Ramos (cell line): Measurements from ENCODE around the gene SGSM2.

ENCODE experiments used
- in situ Hi-C: fragments of 300-500 bp; cut with MboI; formaldehyde crosslinking; loops from one replicate; pipeline ENCODE4 v1.14.3; 2022; ENCODE audit warnings: low sequenced_read_pairs; ENCODE audit not compliant: unreplicated experiment

The SGSM2 gene

DNA sequence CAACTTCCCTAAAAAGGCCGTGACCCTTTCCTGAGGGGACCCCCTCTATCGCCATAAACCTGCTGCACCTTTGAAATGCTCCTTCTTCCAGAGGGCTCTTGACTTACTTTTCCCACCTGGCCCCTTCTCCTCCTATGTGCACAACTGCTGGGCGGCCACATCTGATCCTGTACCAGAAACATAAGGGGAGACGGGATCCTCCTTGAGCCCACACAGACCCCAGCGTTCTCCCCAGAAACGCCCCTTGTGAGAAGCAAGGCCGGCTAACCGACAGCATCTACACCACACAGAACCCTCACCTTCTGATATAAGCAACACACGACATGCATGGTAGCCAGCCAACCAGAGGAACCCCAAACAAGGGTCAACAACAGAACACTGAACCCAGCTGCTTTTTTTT, 77.8 kb downstream of the SGSM2 start:
- in situ Hi-C loops, result no loop called here

- in situ Hi-C loops, result no loop called here
Observed at GRCh38 chr17:2416010-2416734, 78.9 kb downstream of the SGSM2 start.

GRCh38 chr17:2418572-2418971, 81.3 kb downstream of the SGSM2 start:
- in situ Hi-C loops, result no loop called here

DNA sequence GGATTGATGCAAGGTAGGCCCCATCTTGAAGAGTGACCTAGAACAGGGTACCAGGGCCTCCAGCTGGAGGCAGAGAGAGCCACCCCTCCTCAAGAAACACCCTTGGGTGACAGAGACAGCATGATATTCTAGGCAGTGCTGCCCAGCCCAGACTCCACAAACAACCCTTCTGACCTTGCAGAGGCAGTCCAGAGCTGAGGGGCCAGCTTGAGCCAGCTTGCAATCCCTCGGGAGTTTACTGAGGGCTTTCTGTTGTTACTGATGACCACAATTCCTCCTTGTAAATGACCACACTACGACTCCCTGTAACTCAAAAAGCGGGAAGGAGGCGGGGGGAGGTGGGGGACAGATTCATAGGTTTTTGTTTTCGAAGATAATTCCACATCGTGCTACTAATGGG, 82.2 kb downstream of the SGSM2 start:
- in situ Hi-C loops, result no loop called here

DNA sequence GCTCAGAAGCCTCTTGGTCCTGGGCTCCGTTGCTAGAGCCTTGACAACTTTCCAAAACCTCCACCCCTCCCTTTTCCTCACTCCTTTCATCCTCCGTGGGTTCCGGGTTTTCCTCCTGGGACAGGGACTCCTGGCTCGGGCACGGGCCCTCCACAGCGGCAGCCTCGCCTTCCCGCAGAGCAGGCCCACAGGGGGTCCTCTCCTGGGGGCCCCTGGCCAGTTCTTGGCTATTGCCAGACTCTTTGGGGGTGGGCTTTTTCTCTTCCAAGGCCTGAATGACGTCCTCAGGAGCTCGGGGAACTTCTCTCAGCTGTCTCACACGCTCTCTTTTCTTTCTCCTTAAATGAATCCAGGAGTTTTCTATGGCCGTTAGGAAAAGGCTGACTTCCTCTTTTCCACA, 82.9 kb downstream of the SGSM2 start:
- in situ Hi-C loops, result no loop called here

DNA sequence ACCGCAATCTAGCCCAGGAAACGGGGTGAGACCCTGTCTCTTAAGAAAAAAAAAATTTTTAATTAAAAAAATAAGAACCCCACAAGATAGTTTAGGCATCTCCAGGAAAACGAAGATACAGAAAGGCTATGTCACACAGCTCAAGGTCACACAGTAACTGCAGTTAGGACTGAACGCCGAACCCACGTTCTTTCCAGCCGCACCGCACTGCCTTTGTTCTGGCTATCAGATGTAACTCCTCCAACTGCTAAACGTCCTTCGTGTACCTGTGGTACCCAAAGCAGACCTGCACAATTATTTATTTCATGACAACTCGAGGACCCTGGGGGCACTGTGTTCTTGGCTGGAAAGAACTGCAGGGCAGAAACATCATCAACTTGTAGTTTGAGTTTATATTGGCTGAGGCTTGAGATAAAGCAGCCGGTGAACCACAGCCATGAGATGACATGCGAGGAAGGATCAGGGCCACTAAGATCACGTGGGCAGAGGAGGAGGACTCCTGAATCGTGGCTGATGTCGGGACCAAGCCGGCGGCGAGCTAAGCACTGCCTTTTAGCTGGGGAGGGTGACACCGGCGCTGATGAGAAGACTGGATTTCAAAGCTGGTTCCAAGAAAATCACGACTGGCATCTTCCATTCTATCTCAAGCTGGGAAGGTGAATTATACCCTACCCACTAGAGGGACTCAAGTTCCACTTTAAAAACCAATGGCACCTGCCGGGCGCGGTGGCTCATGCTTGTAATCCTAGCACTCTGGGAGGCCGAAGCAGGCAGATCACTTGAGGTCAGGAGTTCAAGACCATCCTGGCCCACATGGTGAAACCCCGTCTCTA, 84.2 kb downstream of the SGSM2 start:
- in situ Hi-C loops, result no loop called here

DNA sequence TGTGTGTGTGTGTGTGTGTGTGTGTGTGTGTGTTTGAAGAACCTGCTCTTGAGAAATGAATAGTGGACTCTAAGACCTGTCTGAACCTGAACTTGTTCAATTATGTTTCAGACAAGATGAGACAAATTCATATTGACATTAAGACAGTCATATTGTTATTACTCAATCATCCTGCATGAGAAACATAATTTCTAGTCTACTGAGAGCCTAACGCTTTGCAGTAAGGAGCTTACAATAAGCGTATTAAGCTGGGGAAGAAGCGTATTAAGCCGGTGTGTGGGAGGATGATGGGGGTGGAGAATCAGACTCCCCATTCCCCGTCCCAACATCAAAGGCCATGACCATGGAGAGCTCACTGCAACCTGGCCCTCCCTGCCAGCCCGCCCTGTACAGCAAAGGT, 86.0 kb downstream of the SGSM2 start:
- in situ Hi-C loops, result no loop called here

- in situ Hi-C loops, result no loop called here
Observed at GRCh38 chr17:2427215-2427614, 89.9 kb downstream of the SGSM2 start.

- in situ Hi-C loops, result no loop called here
Observed at GRCh38 chr17:2427910-2428309, 90.6 kb downstream of the SGSM2 start.
